ENCODE measurements around the gene ARL8A. TPM values are rescaled to one million over a fixed set of nuclear protein-coding genes. Genes with fewer than 3 reads are reported as not detected.

ARL8A gene
- total RNA-seq, 1 experiment from 2014 or later = 27.8 TPM

- H3K4me3 ChIP-seq (ENCODE audit: low read depth, low read length) = no peak overlapping the region
- no peaks in the 10 kb centered on the region for H3K36me3 ChIP-seq (ENCODE audit: control insufficient read depth, insufficient read depth, low read length)
- intact Hi-C loops (cut with micrococcal nuclease; ENCODE audit: unreplicated experiment) = no loop called here
- no peak for TF ChIP-seq CTCF (IDR thresholded peaks at IDR 0.05; ENCODE audit: insufficient read depth in 1 of 2, low read depth in 1 of 2, low read length in 1 of 2, severe bottlenecking in 1 of 2, unreplicated experiment in 1 of 2)
- Mint-ChIP-seq H3K27me3 (ENCODE audit: insufficient read depth, unreplicated experiment) (no peaks in the 10 kb centered on the region), H3K4me1 (ENCODE audit: low read depth, unreplicated experiment) (no peaks in the 10 kb centered on the region), H3K27ac (ENCODE audit: unreplicated experiment) (no peak overlapping the region), H3K4me3 (ENCODE audit: unreplicated experiment) (no peak overlapping the region), H3K36me3 (ENCODE audit: insufficient read depth, unreplicated experiment) (no peaks in the 10 kb centered on the region), H3K9me3 (ENCODE audit: unreplicated experiment) (no peaks in the 10 kb centered on the region)
- CTCF ChIA-PET = interaction anchor here (0.9 to 2.7 kb wide), 7 partner anchors 9 to 246 kb away, joined by 3 to 12 read pairs (median 8); partner anchors contain the start of gene ELF3
- POLR2A ChIA-PET = no interaction called here
- no peaks in the 10 kb centered on the region for H3K27me3 ChIP-seq (replicated peaks; ENCODE audit: control insufficient read depth, insufficient read depth, low read length)
- no TSS peak for BruUV-seq (replicated peaks)
- H3K4me1 ChIP-seq = peaks cover 10% of the 10 kb centered on the region
- no peak for DNase-seq
- H3K9me3 ChIP-seq = no peaks in the 10 kb centered on the region
Observed at GRCh38 chr1:202123336-202123813, 21.2 kb downstream of the ARL8A start.

- H3K36me3 ChIP-seq (ENCODE audit: control insufficient read depth, insufficient read depth, low read length) = no peaks in the 10 kb centered on the region
- Mint-ChIP-seq H3K36me3 (ENCODE audit: insufficient read depth, unreplicated experiment) (no peaks in the 10 kb centered on the region), H3K4me1 (ENCODE audit: low read depth, unreplicated experiment) (no peaks in the 10 kb centered on the region), H3K27ac (ENCODE audit: unreplicated experiment) (no peak within 1 kb of the TSS), H3K4me3 (ENCODE audit: unreplicated experiment) (no peak within 1 kb of the TSS), H3K9me3 (ENCODE audit: unreplicated experiment) (no peaks in the 10 kb centered on the region), H3K27me3 (ENCODE audit: insufficient read depth, unreplicated experiment) (no peaks in the 10 kb centered on the region)
- no peaks in the 10 kb centered on the region for H3K9me3 ChIP-seq
- H3K27me3 ChIP-seq (replicated peaks; ENCODE audit: control insufficient read depth, insufficient read depth, low read length) = no peaks in the 10 kb centered on the region
- ChIA-PET CTCF (interaction anchor here (1.0 to 2.7 kb wide), 6 partner anchors 9 to 245 kb away, joined by 3 to 12 read pairs (median 8); partner anchors contain the start of gene ELF3), POLR2A (no interaction called here)
- TF ChIP-seq CTCF (IDR thresholded peaks at IDR 0.05; ENCODE audit: insufficient read depth in 1 of 2, low read depth in 1 of 2, low read length in 1 of 2, severe bottlenecking in 1 of 2, unreplicated experiment in 1 of 2) = peak; percentile 56 to 75
- peak; percentile 71 for DNase-seq
- H3K4me1 ChIP-seq = peaks cover 16% of the 10 kb centered on the region
- intact Hi-C loops (cut with micrococcal nuclease; ENCODE audit: unreplicated experiment) = loop anchor here (1.0 kb wide), 1 partner anchor 10 kb away; no protein-coding TSS in a partner anchor
- H3K4me3 ChIP-seq (ENCODE audit: low read depth, low read length) = no peak within 1 kb of the TSS
- BruUV-seq (replicated peaks) = no TSS peak
Observed at GRCh38 chr1:202122639-202123335, 21.8 kb downstream of the ARL8A start, which contains the start of gene GPR37L1. GPR37L1 (plus strand) TSS chr1:202122917; CDS start chr1:202122964, 47 bp downstream.

GRCh38 chr1:202121006-202121405, 23.5 kb downstream of the ARL8A start:
- POLR2A ChIA-PET = interaction anchor here (0.7 kb wide), 1 partner anchor 111 kb away, joined by 3 read pairs; the partner anchor contains the start of gene ELF3
- Mint-ChIP-seq H3K36me3 (ENCODE audit: insufficient read depth, unreplicated experiment) (no peaks in the 10 kb centered on the region), H3K27me3 (ENCODE audit: insufficient read depth, unreplicated experiment) (no peaks in the 10 kb centered on the region), H3K4me1 (ENCODE audit: low read depth, unreplicated experiment) (no peaks in the 10 kb centered on the region), H3K27ac (ENCODE audit: unreplicated experiment) (no peak overlapping the region), H3K9me3 (ENCODE audit: unreplicated experiment) (no peaks in the 10 kb centered on the region), H3K4me3 (ENCODE audit: unreplicated experiment) (no peak overlapping the region)
- Histone ChIP-seq H3K36me3 (ENCODE audit: control insufficient read depth, insufficient read depth, low read length) (no peaks in the 10 kb centered on the region), H3K9me3 (no peaks in the 10 kb centered on the region), H3K27me3 (replicated peaks; ENCODE audit: control insufficient read depth, insufficient read depth, low read length) (no peaks in the 10 kb centered on the region), H3K4me1 (peaks cover 18% of the 10 kb centered on the region), H3K4me3 (ENCODE audit: low read depth, low read length) (no peak overlapping the region)
- no TSS peak for BruUV-seq (replicated peaks)
- CTCF ChIA-PET = interaction anchor here (0.6 to 3.7 kb wide), 4 partner anchors 29 to 121 kb away, joined by 3 to 30 read pairs (median 8); no protein-coding TSS in a partner anchor
- TF ChIP-seq CTCF (IDR thresholded peaks at IDR 0.05; ENCODE audit: insufficient read depth in 1 of 2, low read depth in 1 of 2, low read length in 1 of 2, severe bottlenecking in 1 of 2, unreplicated experiment in 1 of 2) = no peak
- intact Hi-C loops (cut with micrococcal nuclease; ENCODE audit: unreplicated experiment) = no loop called here
- no peak for DNase-seq
